Activated T-cell treated with anti-CD3 and anti-CD28 coated beads, Interleukin-2, amount 50 U/mL, for 48 hours (primary cell): ENCODE results near the gene AIDA.
"Not testable (repeated sequence)": the region's sequence is repeated elsewhere in the genome, so short reads cannot be mapped to it uniquely, and the experiment has no call there.

ENCODE experiments used
- DNase-seq, 2 experiments: peaks; one replicate each; pipeline ENCODE4 v3.0.0-alpha.2; 2020

AIDA gene

GRCh38 chr1:222711319-222712252 lies 705 bp downstream of the AIDA start:
- DNase-seq, result peak; percentile 69 to 72

- DNase-seq, result no peak
Observed at GRCh38 chr1:222709700-222710153, 2.6 kb downstream of the AIDA start.

GRCh38 chr1:222706815-222707214 lies 5.5 kb downstream of the AIDA start:
- DNase-seq, result no peak

- no peak for DNase-seq
Observed at GRCh38 chr1:222704260-222704659, 8.0 kb downstream of the AIDA start.

- no peak for DNase-seq
Observed at GRCh38 chr1:222702210-222702609, 10.1 kb downstream of the AIDA start.

- DNase-seq, result no peak
Observed at GRCh38 chr1:222697826-222698225, 14.5 kb downstream of the AIDA start.

GRCh38 chr1:222697203-222697602 lies 15.1 kb downstream of the AIDA start:
- no peak for DNase-seq

GRCh38 chr1:222696741-222697140 lies 15.6 kb downstream of the AIDA start:
- no peak for DNase-seq

- no peak for DNase-seq
Observed at GRCh38 chr1:222694927-222695326, 17.4 kb downstream of the AIDA start.

- no peak for DNase-seq
Observed at GRCh38 chr1:222691016-222691415, 21.3 kb downstream of the AIDA start.

- no peak for DNase-seq
Observed at GRCh38 chr1:222680080-222680479, 32.2 kb downstream of the AIDA start.

GRCh38 chr1:222670110-222670509 lies 42.2 kb downstream of the AIDA start:
- no peak for DNase-seq

GRCh38 chr1:222669107-222669506 lies 43.2 kb downstream of the AIDA start:
- DNase-seq, result not testable (repeated sequence)

GRCh38 chr1:222668184-222668583 lies 44.1 kb downstream of the AIDA start:
- not testable (repeated sequence) for DNase-seq

- DNase-seq, result no peak
Observed at GRCh38 chr1:222665964-222666363, 46.3 kb downstream of the AIDA start.

- no peak for DNase-seq
Observed at GRCh38 chr1:222663431-222663934, 48.8 kb downstream of the AIDA start.

GRCh38 chr1:222657899-222658298 lies 54.4 kb downstream of the AIDA start:
- no peak for DNase-seq

GRCh38 chr1:222656391-222657155 lies 55.7 kb downstream of the AIDA start:
- no peak for DNase-seq

- peak; percentile 62 to 68 for DNase-seq
Observed at GRCh38 chr1:222654849-222655248, 57.4 kb downstream of the AIDA start.

- peak; percentile 45 to 46 for DNase-seq
Observed at GRCh38 chr1:222653178-222653827, 59.0 kb downstream of the AIDA start.

GRCh38 chr1:222652676-222653075 lies 59.6 kb downstream of the AIDA start:
- DNase-seq, result no peak

GRCh38 chr1:222644636-222644980 lies 67.7 kb downstream of the AIDA start:
- no peak for DNase-seq
